Fibroblast of skin of left quadriceps (primary cell): ENCODE data around the gene DNAJC2.
"Not testable (repeated sequence)": the region's sequence is repeated elsewhere in the genome, so short reads cannot be mapped to it uniquely, and the experiment has no call there.

Source experiments
- DNase-seq, 2 experiments: peaks; one replicate each; pipeline ENCODE4 v3.0.0-alpha.2; 2013; ENCODE audit warnings: low read depth in 2 of 2

The DNAJC2 gene

DNA sequence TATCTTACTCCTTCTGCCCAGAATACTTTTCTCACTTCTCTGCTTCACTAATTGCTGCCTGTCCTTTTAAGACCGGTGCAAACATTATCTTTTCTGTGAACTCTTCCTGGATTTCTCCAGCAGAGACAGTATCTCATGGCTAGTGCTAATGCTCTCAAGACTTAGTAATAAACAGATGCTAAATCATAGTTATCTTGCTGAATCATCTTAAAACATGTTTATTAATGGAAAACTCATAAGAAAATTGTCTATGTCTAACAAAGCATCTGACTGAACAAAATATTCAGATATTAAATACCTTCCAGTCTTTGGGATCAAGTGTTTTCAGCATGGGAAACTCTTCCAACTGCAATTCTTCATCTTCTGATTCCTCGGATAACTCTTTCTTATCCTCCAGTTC is 3.1 kb downstream of the DNAJC2 start:
- no peak for DNase-seq

DNA sequence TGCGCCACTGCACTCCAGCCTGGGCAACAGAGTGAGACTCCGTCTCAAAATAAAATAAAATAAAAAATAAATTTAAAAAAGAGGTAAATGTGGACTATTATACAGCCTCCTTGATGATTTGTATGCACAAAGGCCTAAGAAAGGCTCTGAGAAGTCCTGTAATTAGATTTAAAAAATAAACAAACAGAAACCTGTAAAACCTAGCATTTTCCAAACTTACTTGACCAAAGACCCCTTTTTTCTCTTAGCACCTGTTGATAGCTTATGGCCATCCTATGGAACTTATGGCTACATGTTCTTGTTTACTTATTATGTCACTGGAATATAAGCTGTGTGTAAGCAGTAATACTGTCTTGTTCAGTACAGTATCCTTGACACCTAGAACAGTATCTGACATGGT is 5.7 kb downstream of the DNAJC2 start:
- DNase-seq, result no peak

DNA sequence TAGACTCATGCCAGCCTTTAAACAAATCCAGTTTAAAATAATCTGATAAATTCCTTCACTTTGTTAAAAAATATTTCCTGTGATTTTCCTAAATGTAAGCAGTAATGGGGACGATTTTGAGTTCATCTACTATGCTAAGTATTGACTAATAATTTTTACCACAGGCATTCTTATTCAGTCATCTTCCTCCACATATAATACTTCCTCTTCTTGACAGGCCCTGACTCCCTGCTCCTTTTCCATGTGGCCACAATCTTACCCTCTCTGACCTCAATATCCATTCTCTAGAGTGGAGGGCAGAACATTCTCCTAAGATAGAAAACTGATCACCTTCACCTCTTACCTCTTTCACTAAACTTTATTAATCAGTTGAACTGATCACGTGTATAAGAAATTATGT is 7.8 kb downstream of the DNAJC2 start:
- no peak for DNase-seq

DNA sequence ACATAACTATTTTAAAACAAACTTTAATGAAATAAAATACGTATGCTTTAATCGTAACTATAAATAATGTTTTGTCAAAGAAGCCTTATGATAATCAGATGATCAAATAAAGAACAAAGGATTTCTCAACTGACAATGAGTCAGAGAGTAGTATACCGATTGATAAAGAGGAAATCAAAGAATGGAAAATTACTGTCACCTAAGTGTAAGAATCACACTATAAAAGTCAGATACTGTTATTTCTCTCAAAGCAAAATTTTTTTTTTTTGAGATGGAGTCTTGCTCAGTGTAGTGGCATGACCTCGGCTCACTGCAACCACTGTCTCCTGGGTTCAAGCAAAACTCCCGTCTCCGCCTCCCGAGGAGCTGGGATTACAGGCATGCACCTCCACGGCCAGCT is 18.8 kb downstream of the DNAJC2 start:
- DNase-seq, result no peak

DNA sequence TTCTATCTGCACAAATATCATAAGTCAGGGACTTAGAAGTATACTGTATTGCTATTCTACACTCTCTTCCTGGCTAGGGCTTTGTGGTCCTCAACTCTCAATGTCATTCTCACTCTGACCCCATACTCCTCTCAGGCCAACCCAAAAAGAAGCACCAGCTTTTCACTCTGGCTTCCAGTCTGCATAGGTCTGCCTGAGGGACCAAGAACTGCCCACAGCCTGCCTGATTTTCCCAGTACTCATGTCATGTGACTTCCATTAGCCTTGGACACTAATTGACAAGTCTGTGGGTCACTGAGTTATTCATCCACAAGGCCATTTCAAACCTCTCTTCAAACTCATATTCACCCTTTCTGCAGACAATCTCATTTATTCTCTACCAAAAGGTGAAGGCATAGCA is 27.6 kb downstream of the DNAJC2 start:
- DNase-seq, result no peak

DNA sequence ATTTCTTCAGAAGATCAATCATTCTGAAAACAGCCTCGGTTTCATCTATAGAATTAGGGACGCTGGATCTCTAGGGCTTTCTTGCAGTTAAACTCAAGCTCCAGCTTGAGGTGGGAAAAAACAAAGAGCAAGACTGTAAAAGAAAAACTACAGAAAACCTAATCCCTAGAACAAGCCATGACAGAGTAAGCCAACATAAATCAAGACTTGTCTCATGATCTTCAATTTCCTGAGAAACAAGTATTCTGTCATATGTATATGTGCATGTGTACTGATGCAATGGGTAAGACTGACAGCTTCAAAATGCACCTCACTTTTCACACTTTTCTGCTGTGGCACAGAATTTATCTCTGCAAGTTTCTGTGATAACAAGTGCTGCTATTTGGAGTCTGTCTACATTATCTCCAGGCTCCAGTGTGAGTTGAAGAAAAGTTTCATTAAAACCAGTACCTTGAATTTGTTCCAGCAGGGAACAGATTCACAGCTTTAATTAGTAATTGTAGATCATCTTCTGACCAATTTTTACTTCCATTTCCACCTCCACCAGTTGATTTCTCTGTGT is 28.1 kb downstream of the DNAJC2 start:
- no peak for DNase-seq

DNA sequence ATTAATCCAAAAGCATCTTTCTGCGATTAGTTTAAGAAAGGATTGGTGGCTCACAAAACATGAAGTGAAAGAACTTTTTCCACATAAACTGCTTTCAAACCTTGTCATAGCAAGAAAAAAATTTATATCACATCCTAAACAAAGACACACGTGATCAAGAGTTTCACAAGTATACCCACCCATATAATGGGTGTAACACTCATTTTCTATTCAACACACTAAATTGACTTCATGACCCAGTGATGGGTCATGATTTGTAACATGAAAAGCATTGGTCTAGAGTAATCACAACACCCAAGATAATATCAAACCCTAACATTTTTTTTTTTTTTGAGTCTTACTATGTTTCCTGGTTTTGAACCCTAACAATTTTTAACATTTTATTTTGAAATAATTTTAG is 29.7 kb downstream of the DNAJC2 start:
- DNase-seq, result no peak

DNA sequence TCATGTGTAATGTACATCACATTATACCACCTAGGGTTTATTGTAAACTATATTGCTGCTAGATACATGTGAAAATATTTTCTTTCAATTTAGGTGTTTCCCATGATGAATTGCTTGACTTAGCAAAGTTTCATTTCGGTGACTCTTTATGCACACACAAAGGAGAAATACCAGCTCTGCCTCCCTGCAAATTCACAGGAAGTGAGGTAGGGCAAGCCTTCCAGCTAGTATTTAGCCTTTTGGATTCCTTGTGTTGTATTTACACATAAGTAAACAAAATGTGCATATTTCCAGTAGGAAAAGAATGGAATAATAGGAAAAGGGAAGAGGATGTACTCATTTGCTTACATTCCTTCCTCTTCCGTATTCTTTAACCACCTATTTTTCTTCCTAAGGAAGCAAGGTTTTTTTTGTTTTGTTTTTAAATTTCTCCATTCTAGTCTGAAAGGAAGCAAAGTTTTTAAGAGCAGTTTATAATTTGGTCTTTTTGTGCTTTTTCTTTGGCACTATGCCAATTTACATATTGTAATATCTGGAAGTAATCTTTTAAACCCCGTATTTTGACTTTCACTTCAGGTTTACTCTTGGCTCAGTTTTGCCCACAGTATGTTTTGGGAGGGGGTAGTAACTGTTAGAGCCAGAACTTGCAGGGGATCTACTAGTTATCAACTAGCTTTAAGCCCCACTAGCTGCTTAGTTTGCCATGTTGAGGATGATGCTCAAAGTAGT is 36.9 kb downstream of the DNAJC2 start:
- no peak for DNase-seq

DNA sequence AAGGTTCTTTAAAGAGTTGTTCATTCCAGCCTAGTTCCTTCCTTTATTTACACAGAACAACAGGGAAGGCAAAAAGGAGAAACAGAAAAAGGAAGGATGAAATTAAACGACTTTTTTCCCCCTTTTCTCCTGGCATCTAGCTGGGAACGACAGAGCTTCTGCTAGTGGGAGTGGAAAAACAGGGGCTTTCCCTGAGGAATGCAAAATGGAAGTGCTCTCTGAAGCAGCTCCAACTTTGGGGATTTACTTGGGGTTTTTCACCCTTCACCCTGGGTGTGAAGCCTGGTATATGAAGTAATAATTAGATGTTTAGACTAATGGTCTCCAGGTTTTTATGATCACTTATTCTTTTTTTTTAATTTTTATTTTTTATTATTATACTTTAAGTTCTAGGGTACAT is 43.1 kb downstream of the DNAJC2 start:
- no peak for DNase-seq

DNA sequence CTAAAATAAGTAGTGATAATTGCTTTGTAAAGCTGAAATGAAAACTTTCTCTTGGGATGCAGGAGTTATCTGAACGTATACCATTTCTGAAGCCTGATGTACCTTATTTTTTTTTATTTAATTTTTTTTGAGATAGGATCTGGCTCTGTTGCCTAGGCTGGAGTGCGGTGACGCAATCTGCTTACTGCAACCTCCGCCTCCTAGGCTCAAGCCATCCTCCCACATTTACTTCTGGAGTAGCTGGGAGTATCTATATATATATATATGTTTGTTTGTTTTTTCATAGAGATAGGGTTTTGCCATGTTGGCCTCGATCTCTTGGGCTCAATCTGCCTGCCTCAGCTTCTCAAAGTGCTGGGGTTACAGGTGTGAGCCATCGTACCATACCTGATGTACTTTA is 44.9 kb downstream of the DNAJC2 start:
- DNase-seq, result no peak

DNA sequence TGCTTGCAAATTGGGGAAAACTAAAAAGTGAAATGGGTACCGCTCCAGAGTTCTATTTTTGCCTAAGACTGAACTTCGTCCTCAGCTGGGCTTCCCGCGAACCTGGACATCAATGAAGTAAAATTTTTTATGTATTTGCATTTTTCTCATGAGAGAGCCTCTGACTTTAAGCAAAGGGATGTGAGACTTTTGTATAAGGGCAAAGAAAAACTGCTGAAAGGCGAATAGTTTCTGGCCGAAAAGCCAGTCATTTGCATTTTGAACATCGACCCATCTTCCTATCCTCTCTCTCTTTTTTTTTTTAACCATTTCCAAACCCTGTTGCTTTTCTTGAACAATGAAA is 46.8 kb downstream of the DNAJC2 start:
- DNase-seq, result no peak

DNA sequence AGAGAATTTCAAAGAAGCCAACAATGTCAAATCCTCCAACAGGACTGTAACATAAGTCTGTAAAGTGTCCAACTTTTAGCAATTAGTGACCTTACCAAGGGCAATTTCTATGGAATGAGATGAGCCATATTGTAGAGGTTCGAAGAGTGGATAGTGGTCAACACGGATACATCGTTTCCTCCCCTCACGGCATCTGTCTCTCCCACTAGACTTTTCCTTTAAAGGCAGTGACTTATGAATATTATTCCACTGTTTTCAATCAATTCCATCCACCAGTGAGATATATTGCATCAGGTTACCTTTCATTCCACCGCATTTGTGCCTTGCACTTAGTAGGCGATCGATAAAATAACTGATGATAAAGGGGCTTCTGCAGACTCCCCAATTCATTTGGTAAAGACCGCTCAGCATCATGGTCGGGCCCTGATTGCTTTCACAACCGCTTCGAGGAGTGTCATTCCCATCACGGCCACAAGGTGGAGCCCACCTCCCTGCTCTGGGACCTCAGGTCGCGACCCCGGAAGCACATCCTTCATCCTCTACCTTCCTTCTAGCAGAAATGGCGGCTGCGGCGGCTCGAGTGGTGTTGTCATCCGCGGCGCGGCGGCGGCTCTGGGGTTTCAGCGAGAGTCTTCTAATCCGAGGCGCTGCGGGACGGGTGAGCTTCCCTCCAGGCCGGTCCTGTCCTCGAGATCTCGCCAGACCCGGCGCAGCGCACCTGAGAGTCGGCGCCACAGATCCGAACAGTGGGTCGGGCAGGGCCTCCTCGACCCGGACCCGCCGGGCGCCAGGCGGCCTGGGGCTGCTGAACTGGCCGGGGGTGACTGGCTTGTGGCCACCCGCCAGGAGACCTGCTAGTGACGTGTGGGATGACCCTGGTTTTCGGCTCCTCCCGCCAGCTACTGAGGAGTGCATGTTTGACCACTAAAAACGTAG is 47.4 kb downstream of the DNAJC2 start, which contains the start of gene PMPCB:
TSS of gene PMPCB (plus strand) at position 535 of the 936 bp plus-strand sequence. CDS start at position 560, 25 bp downstream.
- peak; percentile 78 for DNase-seq

DNA sequence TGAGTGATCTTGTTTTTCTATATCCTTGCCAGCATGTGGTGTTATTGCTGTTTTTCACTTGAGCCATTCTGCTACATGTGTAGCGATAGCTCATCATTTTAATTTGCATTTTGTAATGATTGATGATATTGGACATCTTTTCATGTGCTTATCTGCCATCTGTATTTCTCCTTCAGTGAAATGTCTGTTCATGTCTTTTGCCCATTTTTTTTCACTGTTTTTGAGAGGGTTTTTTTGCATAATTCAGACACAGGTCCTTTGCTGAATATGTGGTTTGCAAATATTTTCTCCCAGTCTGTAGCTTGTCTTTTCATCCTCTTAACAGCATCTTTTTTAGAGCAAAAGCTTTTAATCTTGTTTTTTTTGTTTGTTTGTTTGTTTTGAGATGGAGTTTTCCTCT is 51.0 kb downstream of the DNAJC2 start:
- DNase-seq, result no peak

DNA sequence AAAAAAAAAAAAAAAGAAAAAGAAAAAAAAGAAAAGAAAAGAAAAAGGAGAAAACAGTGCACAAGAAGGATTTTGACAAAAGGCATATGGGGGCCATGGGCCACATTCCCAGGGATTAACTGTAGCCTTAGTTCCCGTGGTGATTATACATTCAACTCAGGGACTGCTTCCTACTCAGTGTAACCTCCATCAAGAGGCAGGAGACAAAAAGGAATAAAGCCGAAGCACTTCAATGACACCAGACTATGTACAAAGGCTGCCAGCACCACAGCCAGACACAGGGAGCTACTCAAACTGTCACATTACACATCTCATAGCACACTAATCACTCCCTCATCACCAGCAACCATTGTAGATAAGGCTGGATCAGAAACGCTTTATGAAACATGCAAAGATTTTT is 52.4 kb downstream of the DNAJC2 start:
- DNase-seq, result no peak

DNA sequence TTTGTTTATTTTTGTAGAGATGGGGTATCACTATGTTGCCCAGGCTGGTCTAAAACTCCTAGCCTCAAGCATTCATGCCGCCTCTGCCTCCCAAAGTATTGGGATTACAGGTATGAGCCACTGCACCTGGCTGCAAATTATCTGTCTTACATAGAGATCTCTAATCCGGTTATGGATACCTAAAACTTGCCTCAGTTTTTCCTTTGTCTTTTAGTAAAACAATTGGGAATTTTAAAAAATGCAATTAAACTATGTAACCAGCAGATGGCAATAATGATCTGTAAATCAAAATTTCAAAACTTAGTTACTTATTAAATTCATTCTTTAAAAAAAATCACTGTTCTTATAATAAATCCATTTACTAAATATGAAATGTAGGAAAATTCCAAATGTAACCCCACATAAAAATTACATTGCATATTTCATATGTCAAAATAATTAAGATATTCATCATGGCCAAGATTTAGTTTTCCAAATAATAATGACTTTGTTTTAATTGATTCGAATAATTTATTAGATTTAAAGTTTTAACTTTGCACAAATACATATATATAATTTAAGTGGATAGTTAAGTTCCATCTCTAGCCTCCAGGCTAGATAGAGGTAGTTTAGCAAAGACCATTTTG is 61.7 kb downstream of the DNAJC2 start:
- not testable (repeated sequence) for DNase-seq

DNA sequence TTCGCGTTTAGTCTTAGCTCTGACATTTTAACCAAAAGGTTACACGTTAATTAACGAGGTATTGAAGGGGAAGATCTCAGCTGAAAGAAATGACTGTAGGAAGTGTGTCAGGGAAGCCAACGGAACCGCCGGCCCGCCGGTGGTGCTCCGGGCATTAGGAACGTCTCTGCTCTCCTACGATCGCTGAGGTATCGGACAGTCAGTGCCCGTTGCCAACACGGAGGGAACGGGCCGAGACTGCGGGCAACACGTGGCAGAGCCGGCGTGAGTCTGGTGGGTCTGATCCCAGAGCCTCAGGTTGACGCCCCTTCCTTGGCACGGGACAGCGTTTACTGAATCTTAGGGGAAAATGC is 63.8 kb downstream of the DNAJC2 start:
- DNase-seq, result not testable (repeated sequence)

DNA sequence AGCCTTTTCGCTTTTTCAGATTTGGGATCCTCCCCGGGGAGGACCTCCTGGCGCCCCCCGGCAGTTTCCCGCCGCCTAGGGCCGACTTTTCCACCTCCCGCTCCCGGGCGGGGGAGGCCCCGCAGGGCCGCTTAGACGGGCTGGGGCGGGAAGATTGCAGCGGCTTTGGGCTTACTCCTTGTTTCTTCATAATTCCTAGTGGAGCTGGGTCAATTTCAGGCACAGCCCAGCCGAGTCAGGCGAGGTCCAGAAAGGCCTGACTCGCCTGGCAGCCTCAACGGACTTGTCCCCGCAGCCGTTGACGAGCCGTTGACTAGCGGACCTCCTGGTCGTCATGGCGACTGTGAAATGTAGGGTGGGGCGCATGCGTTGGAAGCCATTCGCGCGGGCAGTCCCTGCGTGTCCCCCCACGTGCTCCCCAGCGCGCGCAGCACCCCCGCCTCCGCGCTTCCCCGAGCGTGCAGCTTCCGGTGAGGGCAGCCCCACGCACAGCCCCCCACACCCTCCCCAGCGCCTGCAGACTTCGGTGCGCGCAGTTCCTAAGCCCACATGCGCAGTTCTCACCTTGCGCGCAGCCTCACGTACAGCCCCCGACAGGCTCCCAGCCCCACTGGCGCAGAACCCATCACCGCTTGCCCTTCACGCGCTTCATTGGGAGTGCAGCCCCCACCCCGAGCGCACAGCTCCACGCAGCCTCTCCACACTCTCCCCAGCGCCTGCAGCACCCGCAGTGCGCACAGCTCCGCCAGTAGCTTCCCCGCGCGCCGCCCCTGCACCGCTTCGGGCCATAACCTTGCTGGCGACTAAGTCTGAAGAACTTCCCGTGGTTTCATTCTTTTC is 64.4 kb downstream of the DNAJC2 start:
- not testable (repeated sequence) for DNase-seq

DNA sequence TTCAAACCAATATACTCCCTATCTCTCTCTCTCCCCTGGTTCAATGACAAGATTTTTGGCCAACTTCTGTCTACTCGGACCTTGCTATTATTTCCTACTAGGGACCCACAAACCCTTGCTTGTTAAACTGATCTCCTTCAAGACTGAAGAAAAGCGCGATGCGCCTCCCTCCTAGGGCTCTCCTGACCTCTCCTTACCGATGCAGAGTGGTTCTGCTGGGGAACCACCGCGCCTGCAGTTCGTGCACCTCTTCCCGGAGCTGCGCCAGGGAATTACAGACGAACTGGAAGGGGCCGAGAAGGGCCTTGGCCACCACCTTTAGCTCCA is 65.0 kb downstream of the DNAJC2 start:
- not testable (repeated sequence) for DNase-seq

DNA sequence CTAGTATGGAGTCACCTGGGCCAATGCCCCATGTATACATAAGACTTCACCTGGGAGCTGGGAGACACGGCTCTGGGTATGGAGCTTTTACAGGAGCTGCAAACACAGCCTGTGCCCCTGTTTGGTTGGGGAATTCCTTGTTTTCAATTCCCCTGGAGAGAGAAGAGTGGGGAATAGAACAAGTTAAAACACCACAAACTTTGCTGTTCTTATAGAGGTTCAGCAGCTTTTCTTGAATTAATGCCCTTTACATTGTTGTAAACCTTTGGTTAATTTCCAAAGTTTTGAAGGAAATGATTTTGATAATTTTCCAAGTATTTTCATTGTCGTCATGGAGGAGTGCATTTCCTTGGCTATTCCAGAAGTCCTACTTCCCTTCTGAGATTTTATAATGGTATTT is 66.4 kb downstream of the DNAJC2 start:
- not testable (repeated sequence) for DNase-seq

DNA sequence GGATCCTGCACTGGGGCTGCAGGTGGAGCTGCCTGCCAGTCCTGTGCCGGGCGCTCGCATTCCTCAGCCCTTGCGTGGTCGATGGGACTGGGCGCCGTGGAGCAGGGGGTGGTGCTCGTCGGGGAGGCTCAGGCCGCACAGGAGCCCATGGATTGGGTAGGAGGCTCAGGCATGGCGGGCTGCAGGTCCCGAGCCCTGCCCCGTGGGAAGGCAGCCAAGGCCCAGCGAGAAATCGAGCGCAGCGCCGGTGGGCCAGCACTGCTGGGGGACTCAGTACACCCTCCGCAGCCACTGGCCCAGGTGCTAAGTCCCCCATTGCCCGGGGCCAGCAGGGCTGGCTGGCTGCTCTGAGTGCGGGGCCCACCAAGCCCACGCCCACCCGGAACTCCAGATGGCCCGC is 69.7 kb downstream of the DNAJC2 start:
- DNase-seq, result not testable (repeated sequence)

DNA sequence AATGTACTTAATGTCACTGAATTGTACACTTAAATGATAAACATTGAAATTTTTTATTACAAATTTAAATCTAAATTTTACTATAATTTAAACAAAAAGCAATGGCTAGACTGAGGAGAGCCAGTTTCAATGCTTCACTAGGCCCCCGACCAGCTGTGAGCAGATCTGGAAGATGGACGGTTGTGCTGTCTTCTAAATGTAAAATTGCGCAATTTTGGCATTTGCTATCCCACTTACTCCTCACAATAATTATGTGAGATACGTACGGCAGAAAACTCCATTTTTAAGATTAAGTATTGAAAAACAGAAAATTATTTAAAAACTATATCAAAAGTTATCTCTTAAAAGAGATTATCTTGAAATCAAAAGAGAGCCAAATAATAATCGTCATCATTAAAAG is 71.2 kb downstream of the DNAJC2 start:
- DNase-seq, result not testable (repeated sequence)

DNA sequence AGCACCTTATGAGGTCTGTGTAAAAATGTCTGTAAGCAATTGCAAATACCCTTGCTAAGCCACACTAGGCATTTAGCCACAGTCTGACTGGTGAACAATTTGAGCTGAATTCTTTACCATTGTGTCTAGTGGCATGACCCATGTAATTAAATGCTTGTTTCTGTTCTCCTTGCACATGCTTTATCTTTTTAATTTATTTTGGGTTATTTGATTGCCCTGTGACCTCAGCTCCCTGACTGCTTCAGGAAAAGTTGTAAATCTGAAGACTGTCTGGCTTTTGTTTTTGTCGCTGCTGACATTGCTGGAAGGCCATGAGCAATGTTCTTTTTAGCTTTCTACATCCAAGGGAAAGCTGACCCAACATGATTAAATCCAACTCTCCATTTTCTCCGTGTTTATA is 78.3 kb downstream of the DNAJC2 start:
- not testable (repeated sequence) for DNase-seq
